Globus pallidus (tissue), 1 donor: ENCODE results near the gene BACH2.
"Not testable (repeated sequence)": the region's sequence is repeated elsewhere in the genome, so short reads cannot be mapped to it uniquely, and the experiment has no call there.

ENCODE experiments used
- DNase-seq: peaks from one replicate; pipeline ENCODE4 v3.0.0-alpha.2; 2015; ENCODE audit warnings: low spot score

BACH2 gene

GRCh38 chr6:90066697-90067096, 229.9 kb downstream of the BACH2 start:
- DNase-seq = no peak

GRCh38 chr6:90065173-90065572, 231.5 kb downstream of the BACH2 start:
- no peak for DNase-seq

GRCh38 chr6:90062667-90063066, 234.0 kb downstream of the BACH2 start:
- DNase-seq = no peak

GRCh38 chr6:90062051-90062450, 234.6 kb downstream of the BACH2 start:
- no peak for DNase-seq

- not testable (repeated sequence) for DNase-seq
Measured at GRCh38 chr6:90059178-90059577, 237.5 kb downstream of the BACH2 start.

GRCh38 chr6:90055924-90056323, 240.7 kb downstream of the BACH2 start:
- not testable (repeated sequence) for DNase-seq

- not testable (repeated sequence) for DNase-seq
Measured at GRCh38 chr6:90054193-90054592, 242.4 kb downstream of the BACH2 start.

GRCh38 chr6:90053614-90054013, 243.0 kb downstream of the BACH2 start:
- DNase-seq = no peak

- DNase-seq = no peak
Measured at GRCh38 chr6:90049295-90049694, 247.3 kb downstream of the BACH2 start.

- DNase-seq = no peak
Measured at GRCh38 chr6:90048206-90048967, 248.3 kb downstream of the BACH2 start.

GRCh38 chr6:90045535-90045934, 251.1 kb downstream of the BACH2 start:
- DNase-seq = no peak

- DNase-seq = no peak
Measured at GRCh38 chr6:90044833-90045381, 251.7 kb downstream of the BACH2 start.

GRCh38 chr6:90044182-90044832, 252.3 kb downstream of the BACH2 start:
- no peak for DNase-seq

- peak; percentile 69 for DNase-seq
Measured at GRCh38 chr6:90040931-90041330, 255.7 kb downstream of the BACH2 start.

GRCh38 chr6:90039911-90040310, 256.7 kb downstream of the BACH2 start:
- DNase-seq = no peak

GRCh38 chr6:90038961-90039653, 257.5 kb downstream of the BACH2 start:
- no peak for DNase-seq

- no peak for DNase-seq
Measured at GRCh38 chr6:90036963-90037362, 259.7 kb downstream of the BACH2 start.

- no peak for DNase-seq
Measured at GRCh38 chr6:90035047-90035723, 261.5 kb downstream of the BACH2 start.

GRCh38 chr6:90033746-90034271, 262.8 kb downstream of the BACH2 start:
- no peak for DNase-seq

GRCh38 chr6:90032489-90033212, 264.0 kb downstream of the BACH2 start:
- not testable (repeated sequence) for DNase-seq

GRCh38 chr6:90028995-90029635, 267.5 kb downstream of the BACH2 start:
- DNase-seq = no peak
